Mucosa of descending colon (tissue), 3 donors: Measurements from ENCODE around the gene CACNA2D3. TPM values are rescaled to one million over a fixed set of nuclear protein-coding genes. Genes with fewer than 3 reads are reported as not detected.

Experiments
- ATAC-seq: fragments of 200-7000 bp; cut with Tn5 transposase; one replicate; pipeline ENCODE4 v1.9.1; 2020; ENCODE audit warnings: mild to moderate bottlenecking, moderate library complexity
- DNase-seq, 3 donors: peaks; one replicate each; pipeline ENCODE4 v3.0.0-alpha.2; 2020
- H3K36me3 ChIP-seq: fragments of 200-600 bp; one replicate; pipeline ENCODE4 v1.8.0; 2021; ENCODE audit warnings: low read depth, mild to moderate bottlenecking
- H3K4me1 ChIP-seq: fragments of 200-600 bp; one replicate; pipeline ENCODE4 v1.8.0; 2021; ENCODE audit warnings: low read depth, mild to moderate bottlenecking
- H3K4me3 ChIP-seq: fragments of 200-600 bp; one replicate; pipeline ENCODE4 v1.8.0; 2021; ENCODE audit warnings: mild to moderate bottlenecking
- H3K9me3 ChIP-seq: fragments of 200-600 bp; one replicate; pipeline ENCODE4 v1.8.0; 2021; ENCODE audit warnings: mild to moderate bottlenecking
- intact Hi-C, 2 donors: fragments of 100-400 bp; cut with DNase I in 1 of 2; cut with micrococcal nuclease in 1 of 2; formaldehyde crosslinking; loops; one replicate each; pipeline versions ENCODE4 v1.11.0 to v1.11.1; 2022; cut with DNase I, micrococcal nuclease
- total RNA-seq, 3 donors: library from RNA; stranded (reverse); fragmentation: NEBNext Ultra II Directional in 2 of 3; extraction: Animal tissue kit (Norgen Biotek cat#: 25700) in 2 of 3; gene quantifications; one replicate each; pipeline versions ENCODE4 v1.2.1 to v1.2.4, GENCODE V29; 2021 to 2023
- TF ChIP-seq, protein P1 (sequence below): fragments of 200-600 bp; IDR thresholded peaks from one replicate; pipeline ENCODE4 v1.8.0; 2022; ENCODE audit warnings: antibody characterized with exemption, mild to moderate bottlenecking
- donor health status: DM: no; HTN: no; CAD: no; lungs with moderate emphysema.
- donor health status: DM: no; HTN: no; CAD: no.
- donor health status: DM: no; HTN: yes; CAD: no.

Gene CACNA2D3
- total RNA-seq, 3 donors from 2014 or later: 0.34 to 3.5 (median 0.55) TPM

DNA sequence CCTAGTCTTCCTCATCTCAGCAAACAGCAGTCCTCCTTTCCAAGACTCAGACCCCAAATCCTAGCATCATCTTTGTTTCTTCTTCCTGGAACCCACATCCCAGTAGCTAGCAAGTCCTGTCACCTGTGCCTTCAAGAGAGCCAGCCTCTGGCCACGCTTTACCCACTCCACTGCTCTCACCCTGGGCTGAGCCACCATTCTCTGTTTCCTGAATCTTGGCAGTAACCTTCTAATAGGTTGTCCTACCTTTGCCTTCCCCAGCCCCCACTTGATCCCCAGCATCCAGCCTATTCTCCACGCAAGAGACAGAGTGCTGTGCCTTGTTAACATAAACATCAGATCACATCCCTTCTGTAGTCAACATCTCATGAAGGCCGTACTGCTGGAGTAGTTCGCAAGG lies 482.1 kb downstream of the CACNA2D3 start:
- TF ChIP-seq, protein P1, sequence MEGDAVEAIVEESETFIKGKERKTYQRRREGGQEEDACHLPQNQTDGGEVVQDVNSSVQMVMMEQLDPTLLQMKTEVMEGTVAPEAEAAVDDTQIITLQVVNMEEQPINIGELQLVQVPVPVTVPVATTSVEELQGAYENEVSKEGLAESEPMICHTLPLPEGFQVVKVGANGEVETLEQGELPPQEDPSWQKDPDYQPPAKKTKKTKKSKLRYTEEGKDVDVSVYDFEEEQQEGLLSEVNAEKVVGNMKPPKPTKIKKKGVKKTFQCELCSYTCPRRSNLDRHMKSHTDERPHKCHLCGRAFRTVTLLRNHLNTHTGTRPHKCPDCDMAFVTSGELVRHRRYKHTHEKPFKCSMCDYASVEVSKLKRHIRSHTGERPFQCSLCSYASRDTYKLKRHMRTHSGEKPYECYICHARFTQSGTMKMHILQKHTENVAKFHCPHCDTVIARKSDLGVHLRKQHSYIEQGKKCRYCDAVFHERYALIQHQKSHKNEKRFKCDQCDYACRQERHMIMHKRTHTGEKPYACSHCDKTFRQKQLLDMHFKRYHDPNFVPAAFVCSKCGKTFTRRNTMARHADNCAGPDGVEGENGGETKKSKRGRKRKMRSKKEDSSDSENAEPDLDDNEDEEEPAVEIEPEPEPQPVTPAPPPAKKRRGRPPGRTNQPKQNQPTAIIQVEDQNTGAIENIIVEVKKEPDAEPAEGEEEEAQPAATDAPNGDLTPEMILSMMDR: no peak
- DNase-seq (no peak), ATAC-seq (no peak)
- no peak overlapping the region for H3K4me3 ChIP-seq
- H3K9me3 ChIP-seq: no peaks in the 10 kb centered on the region
- H3K36me3 ChIP-seq: no peaks in the 10 kb centered on the region
- intact Hi-C loops: no loop called here
- H3K4me1 ChIP-seq: no peaks in the 10 kb centered on the region

GRCh38 chr3:54608041-54608440 lies 485.7 kb downstream of the CACNA2D3 start:
- TF ChIP-seq, protein P1: no peak
- Histone ChIP-seq H3K4me1 (no peaks in the 10 kb centered on the region), H3K36me3 (no peaks in the 10 kb centered on the region), H3K4me3 (no peak overlapping the region), H3K9me3 (no peaks in the 10 kb centered on the region)
- intact Hi-C loops: no loop called here
- ATAC-seq: no peak
- DNase-seq: no peak

- ATAC-seq (no peak), DNase-seq (no peak)
- Histone ChIP-seq H3K9me3 (no peaks in the 10 kb centered on the region), H3K36me3 (no peaks in the 10 kb centered on the region), H3K4me3 (no peak overlapping the region), H3K4me1 (no peaks in the 10 kb centered on the region)
- intact Hi-C loops: no loop called here
- TF ChIP-seq, protein P1: no peak
These were observed 496.7 kb downstream of the CACNA2D3 start for GRCh38 chr3:54619053-54619452.

DNA sequence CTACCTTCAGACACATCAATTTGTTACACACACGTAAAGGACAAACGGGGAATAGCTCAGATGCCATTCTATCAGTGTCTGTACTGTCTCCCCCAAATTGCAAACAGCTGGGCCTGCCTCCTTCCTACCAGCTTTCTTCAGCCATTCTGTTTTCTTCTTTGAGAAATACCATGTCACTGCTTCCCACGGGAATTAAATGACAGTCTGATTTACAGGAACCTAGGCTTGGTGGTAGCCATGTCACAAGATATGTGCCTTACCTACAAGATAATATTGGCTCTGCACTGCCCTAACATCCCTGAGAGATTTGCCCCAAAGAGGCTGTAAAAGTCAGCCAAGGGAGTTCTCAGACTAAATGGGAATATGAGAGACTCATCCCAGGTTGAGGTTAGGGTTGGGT lies 497.2 kb downstream of the CACNA2D3 start:
- DNase-seq: no peak
- no peak for ATAC-seq
- intact Hi-C loops: no loop called here
- Histone ChIP-seq H3K4me3 (no peak overlapping the region), H3K4me1 (no peaks in the 10 kb centered on the region), H3K36me3 (no peaks in the 10 kb centered on the region), H3K9me3 (no peaks in the 10 kb centered on the region)
- TF ChIP-seq, protein P1: no peak

- H3K9me3 ChIP-seq: no peaks in the 10 kb centered on the region
- no peaks in the 10 kb centered on the region for H3K36me3 ChIP-seq
- H3K4me1 ChIP-seq: no peaks in the 10 kb centered on the region
- TF ChIP-seq, protein P1: no peak
- ATAC-seq (no peak), DNase-seq (no peak)
- intact Hi-C loops: no loop called here
- H3K4me3 ChIP-seq: no peak overlapping the region
These were observed 498.8 kb downstream of the CACNA2D3 start for GRCh38 chr3:54621184-54621583.

DNA sequence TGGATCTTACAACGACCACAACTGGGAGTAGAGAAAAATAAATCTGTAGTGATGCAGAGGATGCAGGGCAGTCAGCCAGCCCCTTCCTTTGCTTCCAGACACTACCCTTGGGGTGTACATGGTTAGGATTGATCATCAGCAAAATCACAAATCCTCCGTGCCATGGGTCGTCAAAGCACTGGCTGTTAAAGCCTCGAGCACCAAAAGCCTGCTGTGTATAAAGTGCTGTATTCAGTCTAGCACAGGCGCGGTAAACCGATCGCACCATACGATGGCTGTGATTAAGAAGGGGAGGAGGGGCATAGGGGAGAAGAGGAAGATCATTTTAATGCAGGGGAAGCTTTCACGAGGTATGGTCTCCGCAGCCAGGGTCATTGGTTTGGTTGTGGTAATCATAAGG lies 500.3 kb downstream of the CACNA2D3 start:
- H3K4me3 ChIP-seq: no peak overlapping the region
- intact Hi-C loops: no loop called here
- DNase-seq: no peak
- H3K36me3 ChIP-seq: no peaks in the 10 kb centered on the region
- ATAC-seq: no peak
- TF ChIP-seq, protein P1: no peak
- no peaks in the 10 kb centered on the region for H3K9me3 ChIP-seq
- no peaks in the 10 kb centered on the region for H3K4me1 ChIP-seq
